CD14-positive monocyte (primary cell): ENCODE measurements around the gene CAMTA1. TPM values are rescaled to one million over a fixed set of nuclear protein-coding genes. Genes with fewer than 3 reads are reported as not detected.
A peak's percentile ranks its signal among the peaks of the same experiment; 100 is the strongest.

ENCODE experiments used
- DNase-seq, 3 donors: peaks; one replicate each; pipeline ENCODE4 v3.0.0-alpha.2; 2011 to 2022
- H2AFZ ChIP-seq: 2 replicates; pipeline ENCODE4 v1.6.0; 2012; ENCODE audit warnings: mild to moderate bottlenecking, low read depth, low read length, inconsistent platforms; ENCODE audit not compliant: insufficient read depth, poor library complexity, severe bottlenecking
- H3K27ac ChIP-seq, 2 donors: 1 replicate in 1 of 2; 2 replicates in 1 of 2; pipeline ENCODE4 v1.5.1; 2012 to 2013; ENCODE audit warnings: low read length in 2 of 2, control low read depth in 1 of 2, inconsistent platforms in 1 of 2, low read depth in 1 of 2, mild to moderate bottlenecking in 1 of 2
- H3K27me3 ChIP-seq, 2 donors: one replicate each; pipeline versions ENCODE4 v1.6.0 to v1.6.1; 2011 to 2013; ENCODE audit warnings: low read length in 2 of 2; ENCODE audit not compliant: control insufficient read depth in 2 of 2, insufficient read depth in 2 of 2
- H3K36me3 ChIP-seq, 2 donors: replicated peaks in 1 of 2; 1 replicate in 1 of 2; 2 replicates in 1 of 2; pipeline versions ENCODE4 v1.5.1 to v1.6.1; 2012 to 2013; ENCODE audit warnings: low read length in 2 of 2, control low read depth in 1 of 2, inconsistent platforms in 1 of 2, mild to moderate bottlenecking in 1 of 2; ENCODE audit not compliant: insufficient read depth in 2 of 2, control insufficient read depth in 1 of 2
- H3K4me1 ChIP-seq, 2 donors: 1 replicate in 1 of 2; 2 replicates in 1 of 2; pipeline versions ENCODE4 v1.5.1 to v1.6.1; 2012 to 2013; ENCODE audit warnings: low read length in 2 of 2, control low read depth in 1 of 2, inconsistent platforms in 1 of 2, mild to moderate bottlenecking in 1 of 2, moderate library complexity in 1 of 2; ENCODE audit not compliant: insufficient read depth in 2 of 2, control insufficient read depth in 1 of 2
- H3K4me2 ChIP-seq: replicated peaks from 2 replicates; pipeline ENCODE3; 2012; ENCODE audit warnings: low read length, moderate library complexity, mild to moderate bottlenecking; ENCODE audit not compliant: poor library complexity, severe bottlenecking; ENCODE audit errors: extremely low read depth
- H3K4me3 ChIP-seq, 3 experiments: fragments of 200-600 bp in 1 of 3; sonication (generic) in 1 of 3; replicated peaks in 1 of 3; 1 replicate in 2 of 3; 2 replicates in 1 of 3; pipeline ENCODE4 v1.5.1; 2011 to 2013; ENCODE audit warnings: low read length in 3 of 3, mild to moderate bottlenecking in 3 of 3, control low read depth in 2 of 3, low read depth in 2 of 3, inconsistent platforms in 1 of 3, moderate library complexity in 1 of 3
- H3K79me2 ChIP-seq: 2 replicates; pipeline ENCODE4 v1.6.0; 2012; ENCODE audit warnings: mild to moderate bottlenecking, control low read depth, inconsistent platforms, low read length, moderate library complexity; ENCODE audit not compliant: insufficient read depth
- H3K9ac ChIP-seq: 2 replicates; pipeline ENCODE4 v1.6.0; 2017; ENCODE audit warnings: low read length, mild to moderate bottlenecking; ENCODE audit not compliant: insufficient read depth, poor library complexity, severe bottlenecking
- H3K9me3 ChIP-seq, 2 donors: replicated peaks in 1 of 2; 1 replicate in 1 of 2; 2 replicates in 1 of 2; pipeline versions ENCODE4 v1.5.1 to v1.6.1; 2012 to 2013; ENCODE audit warnings: low read length in 2 of 2, control low read depth in 1 of 2; ENCODE audit not compliant: control insufficient read depth in 1 of 2, insufficient read depth in 1 of 2
- H4K20me1 ChIP-seq: 2 replicates; pipeline ENCODE4 v1.6.0; 2012; ENCODE audit warnings: mild to moderate bottlenecking, low read length, control low read depth, moderate library complexity; ENCODE audit not compliant: insufficient read depth
- H3K27ac Mint-ChIP-seq, 7 donors: one replicate each; pipeline ENCODE4 v1.8.0; 2020; ENCODE audit warnings: mild to moderate bottlenecking in 7 of 7, mixed read lengths in 7 of 7, moderate library complexity in 6 of 7, inconsistent platforms in 2 of 7
- H3K27me3 Mint-ChIP-seq, 3 donors: one replicate each; pipeline ENCODE4 v1.8.0; 2021 to 2022; ENCODE audit warnings: low read depth in 3 of 3, mild to moderate bottlenecking in 3 of 3, mixed read lengths in 3 of 3, moderate library complexity in 3 of 3, inconsistent platforms in 1 of 3
- H3K36me3 Mint-ChIP-seq, 2 donors: one replicate each; pipeline ENCODE4 v1.8.0; 2020; ENCODE audit warnings: mixed read lengths in 2 of 2, inconsistent platforms in 1 of 2, mild to moderate bottlenecking in 1 of 2
- H3K4me1 Mint-ChIP-seq: one replicate; pipeline ENCODE4 v1.8.0; 2020; ENCODE audit warnings: mild to moderate bottlenecking, mixed read lengths
- H3K4me3 Mint-ChIP-seq, 2 donors: one replicate each; pipeline ENCODE4 v1.8.0; 2020; ENCODE audit warnings: mild to moderate bottlenecking in 2 of 2, mixed read lengths in 2 of 2, moderate library complexity in 1 of 2
- H3K9me3 Mint-ChIP-seq, 7 donors: one replicate each; pipeline ENCODE4 v1.8.0; 2020 to 2022; ENCODE audit warnings: mixed read lengths in 7 of 7, mild to moderate bottlenecking in 6 of 7, moderate library complexity in 6 of 7, inconsistent platforms in 2 of 7
- CTCF ChIP-seq: fragments of 200-600 bp; IDR thresholded peaks from one replicate; pipeline ENCODE4 v1.8.0; 2022; ENCODE audit warnings: antibody characterized with exemption, mild to moderate bottlenecking
- WGBS: methylation state at CpG from one replicate; pipeline ENCODE4 v1.1.5; 2013; ENCODE audit warnings: missing lambda C conversion rate; ENCODE audit not compliant: insufficient coverage; 5-methylcytosine and 5-hydroxymethylcytosine counted together
- intact Hi-C, 2 donors: fragments of 100-400 bp; cut with micrococcal nuclease; formaldehyde crosslinking; loops; one replicate each; pipeline versions ENCODE4 v1.15.0 to v1.15.1; 2023
- polyA plus RNA-seq, 3 donors: library from polyadenylated mRNA; depleted of rRNA in 1 of 3; unstranded in 2 of 3; stranded (reverse) in 1 of 3; fragments of 300-500 nt in 2 of 3; fragments of >200 nt in 1 of 3; fragmentation: Illumina TruSeq in 2 of 3; gene quantifications; 1 replicate in 2 of 3; 2 replicates in 1 of 3; pipeline ENCODE4 v1.2.3, GENCODE V29; 2012 to 2021

The CAMTA1 gene
- polyA plus RNA-seq, 3 donors = 52.0 to 89.6 (median 78.3) TPM

- no peaks in the 10 kb centered on the region for H3K9me3 Mint-ChIP-seq
- Histone ChIP-seq H3K4me1 (no peaks in the 10 kb centered on the region), H3K9ac (no peak overlapping the region), H3K36me3 (no peaks in the 10 kb centered on the region), H3K27me3 (no peaks in the 10 kb centered on the region), H3K79me2 (no peaks in the 10 kb centered on the region), H3K9me3 (no peaks in the 10 kb centered on the region), H2AFZ (no peak overlapping the region), H4K20me1 (no peaks in the 10 kb centered on the region), H3K4me3 (no peak overlapping the region), H3K27ac (no peak overlapping the region), H3K4me2 (no peak overlapping the region)
- no peak overlapping the region for H3K4me3 Mint-ChIP-seq
- DNase-seq = no peak
- intact Hi-C loops = no loop called here
- H3K27me3 Mint-ChIP-seq = peaks cover 0 to 3% (median 2%) of the 10 kb centered on the region in 3 donors
- no peaks in the 10 kb centered on the region for H3K4me1 Mint-ChIP-seq
- 98% methylated on average over 13 of the region's 21 CpGs for WGBS
- no peak overlapping the region for H3K27ac Mint-ChIP-seq
- no peaks in the 10 kb centered on the region for H3K36me3 Mint-ChIP-seq
- TF ChIP-seq CTCF = no peak
Measured at GRCh38 chr1:7562729-7563605, 777.7 kb downstream of the CAMTA1 start.

GRCh38 chr1:7564137-7564536 lies 778.9 kb downstream of the CAMTA1 start:
- peaks cover 0 to 3% (median 2%) of the 10 kb centered on the region in 3 donors for H3K27me3 Mint-ChIP-seq
- H3K4me1 Mint-ChIP-seq = no peaks in the 10 kb centered on the region
- no peaks in the 10 kb centered on the region for H3K36me3 Mint-ChIP-seq
- intact Hi-C loops = no loop called here
- 96% methylated on average over 11 of the region's 12 CpGs for WGBS
- H3K4me3 Mint-ChIP-seq = no peak overlapping the region
- Histone ChIP-seq H3K36me3 (no peaks in the 10 kb centered on the region), H4K20me1 (no peaks in the 10 kb centered on the region), H3K79me2 (no peaks in the 10 kb centered on the region), H3K4me1 (no peaks in the 10 kb centered on the region), H3K4me3 (no peak overlapping the region), H3K9ac (no peak overlapping the region), H2AFZ (no peak overlapping the region), H3K27ac (no peak overlapping the region), H3K4me2 (no peak overlapping the region), H3K27me3 (no peaks in the 10 kb centered on the region), H3K9me3 (no peaks in the 10 kb centered on the region)
- H3K9me3 Mint-ChIP-seq = no peaks in the 10 kb centered on the region
- peak overlapping the region in 1 of 7 donors; percentile 21 for H3K27ac Mint-ChIP-seq
- no peak for DNase-seq
- TF ChIP-seq CTCF = no peak
